ENCODE results near the gene UBE3B.

- TF ChIP-seq CTCF (IDR thresholded peaks at IDR 0.05; ENCODE audit: low read depth, low read length, poor library complexity, severe bottlenecking) (no peak), EZH2phosphoT487 (IDR thresholded peaks at IDR 0.05; ENCODE audit: borderline replicate concordance, low read length) (no peak)
These were observed 4.4 kb downstream of the UBE3B start for GRCh38 chr12:109481863-109482262.

Measured in DOHH2 (cell line).